NCI-H2029 treated with DMSO at 0.1 percent for 48 hours (cell line): Measurements from ENCODE around the gene GRIK1.
"Not testable (repeated sequence)": the region's sequence is repeated elsewhere in the genome, so short reads cannot be mapped to it uniquely, and the experiment has no call there.

Experiments
- DNase-seq: peaks from one replicate; lab custom pipeline; 2025; lab: John Stamatoyannopoulos, UW

Gene GRIK1

GRCh38 chr21:29939924-29940275 lies at the start of gene GRIK1:
Gene GRIK1, minus strand, starts transcription at chr21:29939996.
- DNase-seq, result peak; percentile 17

DNA sequence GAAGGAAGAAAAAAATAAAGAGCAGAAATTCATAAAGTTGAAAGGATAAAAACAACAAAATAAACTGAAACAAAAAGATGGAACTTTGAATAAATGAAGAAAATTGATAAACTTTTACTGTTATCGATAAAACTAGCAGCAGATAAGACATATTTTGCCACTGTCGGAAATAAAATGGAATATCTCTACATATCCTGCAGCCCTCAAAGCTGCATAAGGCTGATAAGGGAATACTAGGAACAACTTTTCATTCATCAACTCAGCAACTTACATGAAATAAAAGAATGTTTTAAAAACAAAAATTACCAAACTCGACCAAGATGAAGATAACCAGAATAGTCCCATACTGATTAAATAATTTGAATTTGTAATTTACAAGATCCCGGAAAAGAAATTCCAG lies 48.0 kb upstream of the GRIK1 start:
- no peak for DNase-seq

DNA sequence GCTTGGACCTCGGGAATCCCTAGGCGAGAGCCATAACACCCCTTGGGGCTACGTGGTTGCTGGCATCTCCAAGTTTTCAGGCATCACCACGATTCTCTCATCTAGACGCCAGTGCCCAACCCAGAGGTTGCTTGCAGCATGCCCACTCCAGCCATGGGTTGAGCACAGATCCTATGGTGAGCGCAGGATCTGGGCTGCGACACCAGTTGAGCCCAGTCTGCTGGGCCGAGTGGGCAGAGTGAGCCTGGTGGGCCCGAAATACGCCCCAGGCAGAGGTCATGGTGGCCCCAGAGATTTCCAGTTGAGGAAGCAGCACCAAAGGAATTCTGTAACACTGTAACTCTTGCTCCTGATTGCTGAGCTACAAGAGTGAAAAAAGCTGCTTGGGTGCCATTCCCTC lies 46.1 kb upstream of the GRIK1 start:
- DNase-seq, result no peak

DNA sequence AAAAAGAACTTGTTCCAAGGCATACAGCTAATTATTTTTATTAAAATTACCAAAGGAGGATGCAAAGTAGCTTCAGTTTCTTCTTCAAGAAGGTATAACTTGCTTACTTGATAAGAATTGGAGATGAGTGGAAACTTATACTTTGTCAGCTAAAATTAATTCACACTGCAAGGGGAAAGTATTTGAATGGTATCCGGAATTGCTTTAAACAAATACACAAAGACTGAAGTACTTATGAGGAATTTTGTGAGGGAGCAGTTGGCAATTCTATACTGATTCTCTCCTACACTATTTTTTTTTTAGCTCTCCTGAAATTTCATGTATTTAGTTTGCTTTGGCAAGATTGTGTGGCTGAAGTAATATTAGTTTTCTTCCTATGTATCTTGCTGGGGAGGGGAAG lies 39.2 kb upstream of the GRIK1 start:
- DNase-seq, result no peak

DNA sequence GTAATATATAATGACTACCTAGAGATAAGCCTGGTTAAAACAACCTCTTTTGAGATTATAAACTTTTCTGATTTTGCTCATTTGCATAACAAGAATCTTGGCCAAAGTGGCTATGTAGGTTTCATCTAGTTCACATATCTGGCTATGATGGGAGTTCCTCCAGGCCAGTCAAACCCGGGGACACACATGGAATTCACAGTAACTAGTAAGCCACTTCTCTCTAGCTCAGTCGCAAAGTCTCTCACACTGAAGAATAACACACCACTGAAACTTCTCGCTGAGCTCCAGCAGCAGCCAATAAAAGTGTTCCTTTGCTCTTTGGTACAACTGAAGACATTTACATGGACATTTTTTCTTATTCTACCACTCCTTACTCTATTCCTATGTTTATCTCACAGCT lies 36.0 kb upstream of the GRIK1 start:
- no peak for DNase-seq

DNA sequence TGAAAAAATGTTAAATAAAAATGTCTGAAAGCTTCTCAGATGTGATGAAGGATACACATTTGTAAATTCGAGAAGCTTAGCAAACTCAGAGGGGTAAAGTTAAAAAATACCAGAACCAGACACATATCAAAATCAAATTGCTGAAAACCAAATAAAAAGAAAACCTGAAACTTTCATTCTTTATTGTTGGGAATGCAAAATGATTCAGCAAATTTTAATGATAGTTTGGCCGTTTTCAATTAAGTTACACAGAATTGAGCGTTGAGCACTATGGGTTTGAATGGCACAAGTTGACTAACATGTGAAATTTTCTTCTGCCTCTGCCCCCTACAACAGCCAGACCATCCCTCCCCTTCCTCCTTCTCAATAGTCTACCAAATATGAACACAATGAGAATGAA lies 33.5 kb upstream of the GRIK1 start:
- DNase-seq, result no peak

GRCh38 chr21:29961291-29962027 lies 21.7 kb upstream of the GRIK1 start:
- no peak for DNase-seq

GRCh38 chr21:29958551-29958950 lies 18.8 kb upstream of the GRIK1 start:
- no peak for DNase-seq

GRCh38 chr21:29958035-29958434 lies 18.2 kb upstream of the GRIK1 start:
- not testable (repeated sequence) for DNase-seq

DNA sequence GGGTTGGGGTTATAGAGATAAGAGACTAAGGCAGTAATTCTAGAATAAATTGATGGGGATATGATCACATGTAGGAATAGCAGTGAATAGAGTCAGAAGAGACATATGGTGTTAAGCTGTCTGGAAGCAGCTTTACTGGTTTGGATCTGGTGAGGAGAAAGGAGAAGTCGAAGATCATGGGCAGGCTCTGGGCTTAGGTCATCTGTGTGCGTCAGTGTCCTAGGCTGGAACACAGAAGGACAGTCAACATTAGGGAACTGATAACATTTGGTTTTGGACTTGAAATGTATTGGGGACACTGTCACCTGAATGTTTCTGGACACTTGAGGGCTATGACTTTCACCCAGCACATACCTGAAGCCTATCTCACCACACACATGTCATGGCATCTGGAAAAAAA lies 13.9 kb upstream of the GRIK1 start:
- DNase-seq, result no peak

- DNase-seq, result no peak
Observed at GRCh38 chr21:29953072-29953471, 13.3 kb upstream of the GRIK1 start.

GRCh38 chr21:29951911-29952310 lies 12.1 kb upstream of the GRIK1 start:
- DNase-seq, result no peak

DNA sequence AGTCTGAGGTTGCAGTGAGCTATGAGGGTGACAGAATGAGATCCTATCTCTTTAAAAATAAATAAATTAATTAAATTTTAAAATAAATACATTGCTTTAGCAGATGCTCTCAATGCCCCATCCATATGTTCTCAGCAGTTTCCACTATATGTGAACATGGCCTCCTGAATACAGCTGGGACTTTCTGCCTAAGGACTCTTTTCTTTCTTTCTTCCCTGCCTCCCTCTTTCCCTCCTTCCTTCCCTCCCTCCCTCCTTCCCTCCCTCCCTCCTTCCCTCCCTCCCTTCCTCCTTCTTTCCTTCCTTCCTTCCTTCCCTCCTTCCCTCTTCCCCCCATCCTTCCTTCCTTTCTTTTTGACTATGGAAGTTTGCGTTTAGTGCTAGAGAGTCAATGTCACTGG lies 10.2 kb upstream of the GRIK1 start:
- DNase-seq, result no peak

- no peak for DNase-seq
Observed at GRCh38 chr21:29947119-29947518, 7.3 kb upstream of the GRIK1 start.

DNA sequence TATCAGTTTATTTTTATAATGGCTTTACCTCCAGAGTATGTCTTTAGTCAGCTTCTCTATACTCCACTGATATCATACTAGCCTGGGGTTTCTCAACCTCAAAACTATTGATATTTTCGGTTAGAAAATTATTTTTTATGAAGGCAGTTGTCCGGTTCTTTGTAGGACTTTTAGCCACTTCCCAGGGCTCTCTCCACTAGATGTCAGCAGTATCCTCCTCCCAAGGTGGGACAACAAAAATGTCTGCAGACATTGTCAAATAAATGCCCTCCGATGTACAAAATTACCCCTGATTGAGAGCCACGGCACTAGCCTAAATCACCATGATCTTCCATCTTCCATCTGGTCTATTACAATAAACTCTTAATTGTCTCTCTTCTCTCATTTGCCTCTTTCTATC lies 4.1 kb upstream of the GRIK1 start:
- no peak for DNase-seq

- DNase-seq, result no peak
Observed at GRCh38 chr21:29942034-29942433, 2.2 kb upstream of the GRIK1 start.

DNA sequence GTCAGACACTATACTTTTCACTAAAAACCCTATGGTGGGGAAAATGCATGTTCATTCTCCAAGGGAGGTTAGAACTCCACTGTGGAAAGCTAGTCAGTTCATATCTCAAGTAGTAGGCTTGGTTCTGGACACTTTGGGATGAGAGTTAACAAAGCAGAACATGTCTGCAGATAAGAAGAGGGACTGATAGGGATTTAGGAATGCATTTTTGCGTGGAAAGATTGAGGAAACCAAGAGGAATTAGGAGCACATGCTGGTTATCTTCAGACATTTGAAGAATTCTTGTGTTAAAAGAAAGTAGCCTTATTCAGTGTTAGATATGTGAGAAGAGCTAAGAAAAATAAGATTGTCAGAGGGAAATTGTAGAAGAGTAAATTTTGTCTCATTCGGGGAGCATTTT lies 1.2 kb upstream of the GRIK1 start:
- no peak for DNase-seq

DNA sequence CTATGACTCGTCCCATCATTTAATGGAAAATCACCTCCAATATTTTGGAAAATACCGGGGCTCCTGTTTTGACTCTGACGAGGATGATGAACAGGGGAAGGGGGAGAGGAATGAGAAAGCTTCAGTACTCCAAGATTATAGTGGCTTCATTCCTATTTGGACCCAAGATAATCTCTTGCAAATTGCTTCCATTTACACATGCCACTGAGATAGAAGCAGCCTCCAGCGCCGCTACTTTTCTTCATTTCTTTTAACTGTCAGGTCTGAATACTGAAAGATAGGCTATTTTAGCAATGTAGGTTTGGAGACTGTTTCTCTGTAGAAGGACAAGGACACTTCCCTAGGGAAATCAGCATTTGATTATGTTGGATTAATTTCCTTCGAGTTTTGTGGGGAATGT lies 565 bp upstream of the GRIK1 start:
- DNase-seq, result no peak

- DNase-seq, result no peak
Observed at GRCh38 chr21:29939104-29939923, 482 bp downstream of the GRIK1 start.

DNA sequence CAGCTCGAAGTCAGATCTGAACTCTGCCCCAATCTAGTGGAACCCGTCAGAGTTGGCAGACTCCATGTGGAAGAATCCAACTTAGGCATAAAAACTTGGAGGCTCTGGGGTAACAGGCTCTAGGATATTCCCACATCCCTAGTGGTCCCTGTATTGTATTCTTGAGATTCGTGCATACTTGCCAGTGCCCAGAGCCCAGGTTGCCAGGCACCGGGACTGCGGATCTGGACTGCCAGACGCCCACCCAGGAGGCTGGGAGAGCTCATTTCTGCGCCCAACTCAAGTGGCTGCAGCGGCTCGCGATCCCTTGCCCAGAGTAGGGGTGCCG lies 1.1 kb downstream of the GRIK1 start:
- no peak for DNase-seq

DNA sequence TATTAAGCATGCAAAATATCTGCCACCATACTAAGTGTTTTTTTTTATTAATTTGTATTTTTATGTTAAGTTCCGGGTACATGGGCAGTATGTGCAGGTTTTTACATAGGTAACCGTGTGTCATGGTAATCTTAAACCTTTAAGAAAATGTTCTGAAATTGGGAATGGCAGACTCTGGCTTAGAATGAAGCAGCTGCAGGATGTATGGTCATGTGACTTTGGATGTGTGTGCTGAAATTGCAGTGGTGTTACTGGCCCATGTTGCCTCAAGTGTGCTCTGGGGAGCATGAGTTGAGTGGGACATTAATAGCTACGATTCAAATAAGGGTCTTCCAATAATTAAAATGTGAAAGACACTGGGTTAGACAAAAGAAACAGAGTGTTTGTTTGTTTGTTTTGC lies 6.7 kb downstream of the GRIK1 start:
- no peak for DNase-seq

- DNase-seq, result no peak
Observed at GRCh38 chr21:29928537-29928936, 11.3 kb downstream of the GRIK1 start.

- no peak for DNase-seq
Observed at GRCh38 chr21:29920938-29921337, 18.9 kb downstream of the GRIK1 start.

DNA sequence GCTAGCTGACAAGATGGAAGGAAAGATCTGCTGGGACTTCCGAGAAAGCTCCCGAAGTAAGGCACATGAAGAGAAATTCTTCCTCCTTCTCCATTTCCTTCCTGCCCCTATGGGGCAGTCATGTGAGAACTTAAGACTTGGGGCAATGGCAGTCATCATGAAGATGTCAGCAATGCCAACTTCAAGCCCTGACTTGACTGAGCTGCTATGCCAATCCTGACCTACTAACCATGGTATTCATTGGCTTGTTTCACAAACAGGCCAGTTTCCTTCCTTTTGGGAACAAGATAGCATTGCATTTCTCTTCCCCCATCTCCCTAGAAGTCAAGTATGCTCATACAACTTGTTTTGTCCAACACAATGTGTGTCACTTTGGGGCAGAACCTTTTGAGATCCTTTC lies 25.5 kb downstream of the GRIK1 start:
- no peak for DNase-seq
